Measurements from ENCODE around the gene ADPRH. TPM values are rescaled to one million over a fixed set of nuclear protein-coding genes. Genes with fewer than 3 reads are reported as not detected.
A peak's percentile ranks its signal among the peaks of the same experiment; 100 is the strongest.

ADPRH gene
- 10 to 100 TPM in 3 of 4 donors, 1 to 10 TPM in 1; 8.7 to 16.0 (median 14.5) TPM for total RNA-seq

DNA sequence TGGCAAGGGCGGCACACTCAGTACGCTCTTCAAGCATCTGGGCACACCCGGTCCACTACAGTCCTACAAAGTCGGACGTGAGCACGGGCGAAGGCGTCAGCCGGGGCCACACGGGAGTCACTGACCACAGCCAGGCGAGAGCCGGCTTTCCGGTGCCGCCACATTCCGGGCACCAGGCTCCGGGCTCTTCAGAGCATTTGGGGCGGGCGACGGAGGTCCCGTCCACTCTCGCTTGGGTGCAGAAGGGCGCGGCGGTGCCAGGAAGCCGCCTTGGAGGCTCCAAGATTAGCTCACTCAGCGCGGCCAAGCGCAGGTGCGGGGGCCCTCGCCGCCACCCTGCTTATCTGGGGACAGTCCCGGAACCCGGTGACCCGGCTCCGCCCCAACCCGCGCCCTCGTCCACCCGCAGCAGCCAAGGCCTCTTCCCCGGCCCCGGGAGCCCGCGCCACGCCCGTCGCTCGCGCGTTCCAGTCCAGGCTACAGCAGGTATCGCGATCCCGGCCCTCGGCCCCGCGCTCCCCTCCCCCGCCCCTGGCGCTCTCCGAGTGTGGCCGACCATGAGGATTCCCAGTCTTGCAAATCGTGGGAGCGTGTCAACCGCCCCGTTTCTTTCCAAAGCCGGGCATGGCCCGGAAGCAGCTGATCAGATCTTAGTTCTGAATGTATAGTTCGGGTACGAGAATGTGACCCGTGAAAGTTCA, at the start of gene ADPRH:
Gene ADPRH, plus strand, starts transcription at position 127 of the 701 bp plus-strand sequence. CDS start 2,678 bp downstream, outside the sequence.
- 1 to 3% methylated on average over 13 to 20 of the region's 68 CpGs for WGBS, 2 donors
- intact Hi-C loops (cut with DNase I) = no loop called here
- Histone ChIP-seq H3K9me3 (no peaks in the 10 kb centered on the region), H3K27ac (peak within 1 kb of the TSS; percentile 84 to 97 (median 96)), H3K36me3 (no peaks in the 10 kb centered on the region), H3K4me3 (replicated peaks in 1 of 3) (peak within 1 kb of the TSS; percentile 30 to 49 (median 39)), H3K27me3 (no peaks in the 10 kb centered on the region), H3K4me1 (peaks cover 9 to 10% of the 10 kb centered on the region in 2 donors)
- peak in 1 of 2 donors; percentile 73 for TF ChIP-seq POLR2A (IDR thresholded peaks at IDR 0.05)
- TF ChIP-seq, protein P1, sequence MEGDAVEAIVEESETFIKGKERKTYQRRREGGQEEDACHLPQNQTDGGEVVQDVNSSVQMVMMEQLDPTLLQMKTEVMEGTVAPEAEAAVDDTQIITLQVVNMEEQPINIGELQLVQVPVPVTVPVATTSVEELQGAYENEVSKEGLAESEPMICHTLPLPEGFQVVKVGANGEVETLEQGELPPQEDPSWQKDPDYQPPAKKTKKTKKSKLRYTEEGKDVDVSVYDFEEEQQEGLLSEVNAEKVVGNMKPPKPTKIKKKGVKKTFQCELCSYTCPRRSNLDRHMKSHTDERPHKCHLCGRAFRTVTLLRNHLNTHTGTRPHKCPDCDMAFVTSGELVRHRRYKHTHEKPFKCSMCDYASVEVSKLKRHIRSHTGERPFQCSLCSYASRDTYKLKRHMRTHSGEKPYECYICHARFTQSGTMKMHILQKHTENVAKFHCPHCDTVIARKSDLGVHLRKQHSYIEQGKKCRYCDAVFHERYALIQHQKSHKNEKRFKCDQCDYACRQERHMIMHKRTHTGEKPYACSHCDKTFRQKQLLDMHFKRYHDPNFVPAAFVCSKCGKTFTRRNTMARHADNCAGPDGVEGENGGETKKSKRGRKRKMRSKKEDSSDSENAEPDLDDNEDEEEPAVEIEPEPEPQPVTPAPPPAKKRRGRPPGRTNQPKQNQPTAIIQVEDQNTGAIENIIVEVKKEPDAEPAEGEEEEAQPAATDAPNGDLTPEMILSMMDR (IDR thresholded peaks at IDR 0.05) = no peak
- DNase-seq = peak; percentile 91

DNA sequence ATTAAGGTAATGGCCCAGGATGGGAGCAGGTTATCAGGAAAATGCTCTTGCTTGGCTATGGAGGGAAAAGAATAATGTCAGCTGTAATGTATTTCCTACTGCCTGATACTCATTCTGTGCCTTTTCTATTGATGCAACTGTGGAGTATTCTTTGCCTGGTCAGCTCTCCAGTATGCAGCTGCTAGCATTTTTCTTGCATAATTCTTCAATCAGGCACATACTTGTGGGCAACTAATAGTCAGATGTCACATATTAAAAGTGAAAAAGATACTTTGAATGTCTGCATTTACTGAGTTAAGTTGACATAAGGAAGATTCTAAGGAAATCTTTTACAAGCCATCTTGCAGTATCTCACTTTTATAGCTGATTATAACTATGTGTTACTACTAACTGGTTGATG, 49.4 kb upstream of the ADPRH start:
- Histone ChIP-seq H3K27me3 (no peaks in the 10 kb centered on the region), H3K27ac (no peak overlapping the region), H3K9me3 (no peaks in the 10 kb centered on the region), H3K4me1 (no peaks in the 10 kb centered on the region), H3K4me3 (replicated peaks in 1 of 3) (no peak overlapping the region), H3K36me3 (no peaks in the 10 kb centered on the region)
- TF ChIP-seq, protein P1 (IDR thresholded peaks at IDR 0.05) = no peak
- TF ChIP-seq POLR2A (IDR thresholded peaks at IDR 0.05) = no peak
- intact Hi-C loops (cut with DNase I) = no loop called here
- DNase-seq = no peak

DNA sequence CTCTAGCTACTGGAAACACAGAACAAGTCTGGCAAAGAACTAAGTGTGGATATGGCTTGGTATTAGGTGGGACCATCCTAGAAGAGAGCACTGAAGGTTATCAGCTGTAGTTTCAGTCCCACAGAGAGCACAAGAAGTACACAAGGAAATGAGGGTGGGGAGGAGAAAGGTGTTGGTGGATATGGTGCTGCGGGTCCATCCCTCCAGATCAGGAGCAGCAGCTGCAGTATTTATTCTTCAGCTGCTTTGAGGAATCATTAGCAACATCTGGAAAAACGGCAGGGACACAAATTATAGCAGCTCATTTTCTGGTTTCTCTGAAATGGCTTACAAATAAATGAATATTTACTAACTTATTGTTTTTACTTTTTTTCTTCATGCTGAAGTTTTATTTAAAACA, 48.8 kb upstream of the ADPRH start:
- Histone ChIP-seq H3K36me3 (no peaks in the 10 kb centered on the region), H3K27ac (no peak overlapping the region), H3K4me3 (replicated peaks in 1 of 3) (no peak overlapping the region), H3K9me3 (no peaks in the 10 kb centered on the region), H3K4me1 (no peaks in the 10 kb centered on the region), H3K27me3 (no peaks in the 10 kb centered on the region)
- intact Hi-C loops (cut with DNase I) = no loop called here
- TF ChIP-seq, protein P1 (IDR thresholded peaks at IDR 0.05) = no peak
- TF ChIP-seq POLR2A (IDR thresholded peaks at IDR 0.05) = no peak
- DNase-seq = no peak
- WGBS, 2 donors = 86 to 89% methylated on average over 2 of the region's 2 CpGs

- intact Hi-C loops (cut with DNase I) = no loop called here
Measured at GRCh38 chr3:119531151-119531550, 48.1 kb upstream of the ADPRH start.

GRCh38 chr3:119534296-119534695, 45.0 kb upstream of the ADPRH start:
- Histone ChIP-seq H3K27me3 (no peaks in the 10 kb centered on the region), H3K9me3 (no peaks in the 10 kb centered on the region), H3K4me3 (replicated peaks in 1 of 3) (no peak overlapping the region), H3K36me3 (no peaks in the 10 kb centered on the region), H3K27ac (no peak overlapping the region), H3K4me1 (no peaks in the 10 kb centered on the region)
- WGBS, 2 donors = 91 to 100% methylated on average over 1 of the region's 1 CpG
- DNase-seq = no peak
- intact Hi-C loops (cut with DNase I) = no loop called here
- TF ChIP-seq, protein P1 (IDR thresholded peaks at IDR 0.05) = no peak
- TF ChIP-seq POLR2A (IDR thresholded peaks at IDR 0.05) = no peak

More at GRCh38 chr3:119531151-119531550, 48.1 kb upstream of the ADPRH start:
- H3K36me3 ChIP-seq = no peaks in the 10 kb centered on the region
- no peaks in the 10 kb centered on the region for H3K4me1 ChIP-seq
- H3K27ac ChIP-seq = no peak overlapping the region
- TF ChIP-seq, protein P1 (IDR thresholded peaks at IDR 0.05) = no peak
- no peak for TF ChIP-seq POLR2A (IDR thresholded peaks at IDR 0.05)
- WGBS, 2 donors = 93 to 97% methylated on average over 4 of the region's 4 CpGs
- H3K9me3 ChIP-seq = no peaks in the 10 kb centered on the region
- H3K27me3 ChIP-seq = no peaks in the 10 kb centered on the region
- DNase-seq = no peak
- no peak overlapping the region for H3K4me3 ChIP-seq (replicated peaks in 1 of 3)

Measured in thyroid gland (tissue), 4 donors.